ENCODE data around the gene CNTRL. TPM values are rescaled to one million over a fixed set of nuclear protein-coding genes. Genes with fewer than 3 reads are reported as not detected.

Gene CNTRL
- total RNA-seq, 1 donor from 2014 or later: 8.5 TPM

DNA sequence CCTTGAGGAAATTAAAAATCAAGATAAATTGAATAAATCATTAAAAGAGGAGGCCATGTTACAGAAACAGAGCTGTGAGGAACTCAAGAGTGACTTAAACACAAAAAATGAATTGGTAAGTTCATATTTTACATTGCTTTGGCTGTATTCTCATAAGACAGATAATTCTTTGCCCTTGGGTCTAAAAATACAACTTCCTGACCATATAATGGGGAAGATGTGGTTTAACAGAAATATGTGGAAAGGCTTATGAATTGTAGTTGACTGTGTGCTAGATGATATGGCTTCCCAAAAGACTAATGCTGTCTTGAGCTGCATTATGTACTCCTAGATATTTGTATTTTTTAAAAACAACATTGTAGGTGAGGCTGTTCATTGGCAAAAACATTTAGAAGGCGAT lies 33.1 kb downstream of the CNTRL start:
- H3K4me1 ChIP-seq: no peaks in the 10 kb centered on the region
- H3K27ac ChIP-seq: no peak overlapping the region
- no peaks in the 10 kb centered on the region for H3K36me3 ChIP-seq
- no peak for DNase-seq (ENCODE audit: low spot score in 2 of 2)
- no peaks in the 10 kb centered on the region for H3K27me3 ChIP-seq
- H3K9me3 ChIP-seq: no peaks in the 10 kb centered on the region
- intact Hi-C loops (cut with DNase I): no loop called here
- no peak overlapping the region for H3K4me3 ChIP-seq
- TF ChIP-seq, protein P1, sequence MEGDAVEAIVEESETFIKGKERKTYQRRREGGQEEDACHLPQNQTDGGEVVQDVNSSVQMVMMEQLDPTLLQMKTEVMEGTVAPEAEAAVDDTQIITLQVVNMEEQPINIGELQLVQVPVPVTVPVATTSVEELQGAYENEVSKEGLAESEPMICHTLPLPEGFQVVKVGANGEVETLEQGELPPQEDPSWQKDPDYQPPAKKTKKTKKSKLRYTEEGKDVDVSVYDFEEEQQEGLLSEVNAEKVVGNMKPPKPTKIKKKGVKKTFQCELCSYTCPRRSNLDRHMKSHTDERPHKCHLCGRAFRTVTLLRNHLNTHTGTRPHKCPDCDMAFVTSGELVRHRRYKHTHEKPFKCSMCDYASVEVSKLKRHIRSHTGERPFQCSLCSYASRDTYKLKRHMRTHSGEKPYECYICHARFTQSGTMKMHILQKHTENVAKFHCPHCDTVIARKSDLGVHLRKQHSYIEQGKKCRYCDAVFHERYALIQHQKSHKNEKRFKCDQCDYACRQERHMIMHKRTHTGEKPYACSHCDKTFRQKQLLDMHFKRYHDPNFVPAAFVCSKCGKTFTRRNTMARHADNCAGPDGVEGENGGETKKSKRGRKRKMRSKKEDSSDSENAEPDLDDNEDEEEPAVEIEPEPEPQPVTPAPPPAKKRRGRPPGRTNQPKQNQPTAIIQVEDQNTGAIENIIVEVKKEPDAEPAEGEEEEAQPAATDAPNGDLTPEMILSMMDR (IDR thresholded peaks at IDR 0.05): no peak

DNA sequence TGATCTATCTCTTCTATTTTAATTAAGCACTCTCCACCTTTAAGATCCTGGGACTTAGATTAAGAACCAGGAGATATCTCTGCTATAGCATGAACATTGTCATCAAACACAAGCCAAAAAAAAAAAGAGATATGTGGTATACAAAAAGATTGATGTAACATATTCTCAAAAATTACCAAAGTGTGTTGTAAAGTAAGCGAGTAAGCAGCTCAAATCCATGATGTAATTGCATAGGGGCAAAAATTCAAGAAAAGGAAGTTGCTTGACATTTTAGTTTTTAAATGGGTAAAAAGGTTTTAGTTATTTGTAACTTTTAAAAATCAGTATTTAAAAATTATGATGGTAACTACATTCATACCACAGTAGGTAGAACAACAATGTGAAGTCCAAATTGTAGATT lies 40.7 kb downstream of the CNTRL start:
- no peak for DNase-seq (ENCODE audit: low spot score in 2 of 2)
- no peaks in the 10 kb centered on the region for H3K9me3 ChIP-seq
- H3K27ac ChIP-seq: no peak overlapping the region
- H3K27me3 ChIP-seq: no peaks in the 10 kb centered on the region
- H3K4me1 ChIP-seq: no peaks in the 10 kb centered on the region
- intact Hi-C loops (cut with DNase I): no loop called here
- H3K36me3 ChIP-seq: peaks cover 3 to 8% of the 10 kb centered on the region in 2 donors
- H3K4me3 ChIP-seq: no peak overlapping the region
- TF ChIP-seq, protein P1 (IDR thresholded peaks at IDR 0.05): no peak

DNA sequence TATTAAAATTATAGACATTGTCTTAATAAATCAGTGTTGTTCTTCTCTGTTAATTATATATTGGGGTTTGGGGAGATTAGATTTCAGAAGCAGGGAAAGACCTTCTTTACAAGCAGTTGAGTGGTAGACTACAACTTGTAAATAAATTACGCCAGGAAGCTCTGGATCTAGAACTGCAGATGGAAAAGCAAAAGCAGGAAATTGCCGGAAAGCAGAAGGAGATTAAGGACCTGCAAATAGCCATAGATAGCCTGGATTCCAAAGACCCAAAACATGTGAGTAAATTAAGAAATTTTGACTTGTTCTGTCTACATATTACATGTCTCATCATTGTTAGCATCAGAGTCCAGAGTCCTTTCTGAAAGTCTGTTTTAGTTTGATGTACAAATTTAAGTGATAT lies 43.5 kb downstream of the CNTRL start:
- Histone ChIP-seq H3K27ac (no peak overlapping the region), H3K4me1 (peaks cover 0 to 3% of the 10 kb centered on the region in 2 donors), H3K9me3 (no peaks in the 10 kb centered on the region), H3K36me3 (peaks cover 3 to 8% of the 10 kb centered on the region in 2 donors), H3K4me3 (no peak overlapping the region), H3K27me3 (no peaks in the 10 kb centered on the region)
- DNase-seq (ENCODE audit: low spot score in 2 of 2): no peak
- intact Hi-C loops (cut with DNase I): no loop called here
- TF ChIP-seq, protein P1 (IDR thresholded peaks at IDR 0.05): no peak

DNA sequence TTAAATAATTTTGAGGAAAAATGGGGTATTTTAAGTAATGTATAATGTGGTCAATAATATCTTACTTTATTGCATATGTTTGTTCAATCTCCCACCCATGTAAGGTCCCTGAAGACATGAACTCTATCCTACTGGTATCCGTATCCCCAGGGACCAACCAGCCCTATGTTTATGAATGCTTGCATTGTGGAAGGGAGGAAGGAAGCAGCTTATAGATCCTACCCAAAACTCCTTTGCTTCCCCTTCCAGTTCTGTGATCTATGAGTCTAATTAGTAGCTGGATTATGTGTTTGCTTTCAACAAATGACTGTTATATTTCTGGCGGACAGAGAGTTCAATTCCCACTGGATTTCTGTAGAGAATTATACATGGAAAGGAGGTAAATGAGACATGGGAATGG lies 45.6 kb downstream of the CNTRL start:
- intact Hi-C loops (cut with DNase I): loop anchor here (2.0 kb wide), 1 partner anchor 46 kb away; the partner anchor contains the start of gene CNTRL

DNA sequence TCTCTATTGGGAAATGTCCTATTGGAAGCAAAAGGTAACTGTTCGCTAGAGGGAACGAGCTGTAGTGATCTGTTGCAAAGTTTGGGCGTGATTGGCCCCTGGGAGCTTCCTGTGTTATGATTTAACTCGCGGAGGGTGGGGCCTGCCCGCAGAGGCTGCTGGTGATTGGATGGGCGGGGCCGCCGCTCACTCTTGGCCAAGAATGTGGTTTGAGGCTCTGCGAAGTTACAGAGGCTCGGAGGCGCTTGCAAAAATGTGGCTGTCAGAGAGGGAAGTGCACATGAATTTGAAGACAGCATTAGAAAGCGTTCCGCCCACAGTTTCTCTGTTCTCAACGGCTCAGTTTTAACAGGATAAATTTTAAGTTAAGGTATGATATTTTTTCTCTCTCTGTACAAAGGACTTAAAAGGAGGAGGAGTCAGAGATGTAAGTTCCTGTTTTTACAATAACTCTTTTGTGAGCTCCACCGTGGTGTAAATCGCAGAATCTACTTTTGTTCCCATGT lies 46.9 kb downstream of the CNTRL start:
- Histone ChIP-seq H3K4me3 (peak overlapping the region; percentile 42 to 63), H3K27ac (peak overlapping the region in 1 of 2 donors; percentile 43), H3K9me3 (no peaks in the 10 kb centered on the region), H3K4me1 (peaks cover 0 to 3% of the 10 kb centered on the region in 2 donors), H3K36me3 (peaks cover 6 to 12% of the 10 kb centered on the region in 2 donors), H3K27me3 (no peaks in the 10 kb centered on the region)
- TF ChIP-seq, protein P1 (IDR thresholded peaks at IDR 0.05): peak; percentile 21 to 48 (median 28)
- peak; percentile 95 to 99 for DNase-seq (ENCODE audit: low spot score in 2 of 2)
- intact Hi-C loops (cut with DNase I): loop anchor here (2.0 kb wide), 1 partner anchor 47 kb away; the partner anchor contains the start of gene CNTRL

More for the DNA sequence above, 45.6 kb downstream of the CNTRL start:
- TF ChIP-seq, protein P1 (IDR thresholded peaks at IDR 0.05): no peak
- Histone ChIP-seq H3K36me3 (peaks cover 3 to 6% of the 10 kb centered on the region in 2 donors), H3K4me1 (peaks cover 0 to 3% of the 10 kb centered on the region in 2 donors), H3K27me3 (no peaks in the 10 kb centered on the region), H3K4me3 (no peak overlapping the region), H3K27ac (no peak overlapping the region), H3K9me3 (no peaks in the 10 kb centered on the region)
- no peak for DNase-seq (ENCODE audit: low spot score in 2 of 2)

Measured in ascending aorta (tissue), 2 donors.